Activated CD8-positive, alpha-beta T cell treated with anti-CD3 and anti-CD28 coated beads for 36 hours (primary cell): Measurements from ENCODE around the gene GIT1. TPM values are rescaled to one million over a fixed set of nuclear protein-coding genes. Genes with fewer than 3 reads are reported as not detected.
A peak's percentile ranks its signal among the peaks of the same experiment; 100 is the strongest.

Experiments used
- ATAC-seq: fragments of 200-7000 bp; cut with Tn5 transposase; one replicate; pipeline ENCODE4 v1.10.0; 2021; ENCODE audit warnings: mild to moderate bottlenecking, moderate library complexity
- CTCF ChIA-PET: fragments of 350-600 bp; sonication (Branson Sonifier 250); formaldehyde crosslinking; loops from one replicate; lab custom pipeline; 2021; ENCODE audit warnings: antibody characterized with exemption; lab: Charles Lee
- POLR2A ChIA-PET: fragments of 350-600 bp; sonication (Branson Sonifier 250); formaldehyde crosslinking; loops from one replicate; lab custom pipeline; 2021; ENCODE audit warnings: antibody characterized with exemption; lab: Charles Lee
- DNase-seq: peaks from one replicate; pipeline ENCODE4 v3.0.0-alpha.2; 2020
- H3K27ac Mint-ChIP-seq: one replicate; pipeline ENCODE4 v1.8.0; 2021; ENCODE audit warnings: mild to moderate bottlenecking, mixed read lengths
- H3K27me3 Mint-ChIP-seq: one replicate; pipeline ENCODE4 v1.8.0; 2021; ENCODE audit warnings: mixed read lengths
- H3K36me3 Mint-ChIP-seq: one replicate; pipeline ENCODE4 v1.8.0; 2021; ENCODE audit warnings: low read depth, mixed read lengths
- H3K4me1 Mint-ChIP-seq: one replicate; pipeline ENCODE4 v1.8.0; 2021; ENCODE audit warnings: low read depth, mixed read lengths
- H3K4me3 Mint-ChIP-seq: one replicate; pipeline ENCODE4 v1.8.0; 2021; ENCODE audit warnings: mild to moderate bottlenecking, moderate library complexity, mixed read lengths
- H3K9me3 Mint-ChIP-seq: one replicate; pipeline ENCODE4 v1.8.0; 2021; ENCODE audit warnings: mixed read lengths
- intact Hi-C: fragments of 100-400 bp; cut with micrococcal nuclease; formaldehyde crosslinking; loops from one replicate; pipeline ENCODE4 v1.10.0; 2022
- total RNA-seq, 2 experiments: library from RNA; stranded (reverse); gene quantifications; one replicate each; pipeline ENCODE4 v1.2.3, GENCODE V29; 2021
- TF ChIP-seq, protein P1 (sequence below): fragments of 200-600 bp; IDR thresholded peaks from one replicate; pipeline ENCODE4 v1.8.0; 2022; ENCODE audit warnings: antibody characterized with exemption, mild to moderate bottlenecking

Gene GIT1
- total RNA-seq, 2 experiments from 2014 or later, result 54.8 to 59.3 TPM

DNA sequence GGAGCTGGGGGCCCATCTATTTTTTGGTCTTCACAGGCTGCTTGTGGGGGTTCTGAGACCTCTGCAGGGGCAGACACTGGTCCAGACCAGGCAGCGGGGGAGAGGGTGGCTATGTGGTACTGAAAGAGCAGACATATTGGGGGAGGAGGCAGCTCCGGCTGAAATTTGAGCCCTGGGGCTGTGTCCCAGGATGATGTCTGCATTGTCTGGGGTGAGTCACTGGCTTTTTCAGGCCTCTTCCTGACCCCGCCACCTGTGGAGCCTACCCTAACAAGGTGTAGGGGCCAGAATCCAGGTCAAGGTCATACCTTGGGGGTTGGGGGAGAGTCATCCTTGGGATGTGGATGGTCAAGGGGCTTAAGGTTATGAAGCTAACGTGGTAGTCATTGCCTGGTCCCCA is 30.8 kb upstream of the GIT1 start:
- CTCF ChIA-PET, result interaction anchor here (0.9 to 8.5 kb wide), 7 partner anchors 19 to 311 kb away, joined by 3 to 172 read pairs (median 8); partner anchors contain the start of genes ABHD15, GIT1 and TP53I13
- Mint-ChIP-seq H3K9me3 (no peaks in the 10 kb centered on the region), H3K27ac (no peak overlapping the region), H3K36me3 (no peaks in the 10 kb centered on the region), H3K4me3 (no peak overlapping the region), H3K4me1 (peaks cover 50% of the 10 kb centered on the region), H3K27me3 (peaks cover 2% of the 10 kb centered on the region)
- DNase-seq, result no peak
- intact Hi-C loops, result no loop called here
- POLR2A ChIA-PET, result interaction anchor here (1.0 kb wide), 1 partner anchor 115 kb away, joined by 3 read pairs; no protein-coding TSS in a partner anchor
- TF ChIP-seq, protein P1, sequence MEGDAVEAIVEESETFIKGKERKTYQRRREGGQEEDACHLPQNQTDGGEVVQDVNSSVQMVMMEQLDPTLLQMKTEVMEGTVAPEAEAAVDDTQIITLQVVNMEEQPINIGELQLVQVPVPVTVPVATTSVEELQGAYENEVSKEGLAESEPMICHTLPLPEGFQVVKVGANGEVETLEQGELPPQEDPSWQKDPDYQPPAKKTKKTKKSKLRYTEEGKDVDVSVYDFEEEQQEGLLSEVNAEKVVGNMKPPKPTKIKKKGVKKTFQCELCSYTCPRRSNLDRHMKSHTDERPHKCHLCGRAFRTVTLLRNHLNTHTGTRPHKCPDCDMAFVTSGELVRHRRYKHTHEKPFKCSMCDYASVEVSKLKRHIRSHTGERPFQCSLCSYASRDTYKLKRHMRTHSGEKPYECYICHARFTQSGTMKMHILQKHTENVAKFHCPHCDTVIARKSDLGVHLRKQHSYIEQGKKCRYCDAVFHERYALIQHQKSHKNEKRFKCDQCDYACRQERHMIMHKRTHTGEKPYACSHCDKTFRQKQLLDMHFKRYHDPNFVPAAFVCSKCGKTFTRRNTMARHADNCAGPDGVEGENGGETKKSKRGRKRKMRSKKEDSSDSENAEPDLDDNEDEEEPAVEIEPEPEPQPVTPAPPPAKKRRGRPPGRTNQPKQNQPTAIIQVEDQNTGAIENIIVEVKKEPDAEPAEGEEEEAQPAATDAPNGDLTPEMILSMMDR, result no peak
- ATAC-seq, result no peak

DNA sequence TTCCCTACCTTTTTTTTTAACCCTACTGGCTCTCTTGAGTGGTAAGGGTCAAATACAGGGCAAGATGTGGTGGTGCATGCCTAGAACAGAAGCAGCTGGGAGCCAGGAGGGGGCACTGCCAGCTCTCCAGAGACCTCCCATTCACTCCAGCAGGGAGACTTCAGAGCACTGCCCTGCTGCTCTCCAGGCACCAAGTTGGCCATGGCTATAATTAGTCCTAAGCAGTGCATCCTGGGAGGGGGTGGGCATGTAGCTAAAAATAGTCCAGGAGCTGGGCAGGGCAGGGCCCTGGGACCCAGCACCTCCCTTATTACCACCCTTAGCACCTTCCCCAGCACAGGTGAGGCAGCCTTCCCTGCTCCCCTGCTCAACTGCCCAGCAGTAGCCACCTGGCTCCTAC is 29.8 kb upstream of the GIT1 start:
- no peaks in the 10 kb centered on the region for H3K36me3 Mint-ChIP-seq
- no peak for ATAC-seq
- ChIA-PET POLR2A (interaction anchor here (1.6 kb wide), 1 partner anchor 45 kb away, joined by 4 read pairs; no protein-coding TSS in a partner anchor), CTCF (interaction anchor here (1.5 to 8.5 kb wide), 7 partner anchors 19 to 312 kb away, joined by 4 to 172 read pairs (median 41); partner anchors contain the start of genes ABHD15, GIT1 and TP53I13)
- H3K27me3 Mint-ChIP-seq, result peaks cover 2% of the 10 kb centered on the region
- no peak overlapping the region for H3K27ac Mint-ChIP-seq
- DNase-seq, result peak; percentile 57
- peaks cover 51% of the 10 kb centered on the region for H3K4me1 Mint-ChIP-seq
- no peak overlapping the region for H3K4me3 Mint-ChIP-seq
- TF ChIP-seq, protein P1, result peak; percentile 39
- intact Hi-C loops, result loop anchor here (5.0 kb wide), 1 partner anchor 37 kb away; no protein-coding TSS in a partner anchor
- no peaks in the 10 kb centered on the region for H3K9me3 Mint-ChIP-seq

DNA sequence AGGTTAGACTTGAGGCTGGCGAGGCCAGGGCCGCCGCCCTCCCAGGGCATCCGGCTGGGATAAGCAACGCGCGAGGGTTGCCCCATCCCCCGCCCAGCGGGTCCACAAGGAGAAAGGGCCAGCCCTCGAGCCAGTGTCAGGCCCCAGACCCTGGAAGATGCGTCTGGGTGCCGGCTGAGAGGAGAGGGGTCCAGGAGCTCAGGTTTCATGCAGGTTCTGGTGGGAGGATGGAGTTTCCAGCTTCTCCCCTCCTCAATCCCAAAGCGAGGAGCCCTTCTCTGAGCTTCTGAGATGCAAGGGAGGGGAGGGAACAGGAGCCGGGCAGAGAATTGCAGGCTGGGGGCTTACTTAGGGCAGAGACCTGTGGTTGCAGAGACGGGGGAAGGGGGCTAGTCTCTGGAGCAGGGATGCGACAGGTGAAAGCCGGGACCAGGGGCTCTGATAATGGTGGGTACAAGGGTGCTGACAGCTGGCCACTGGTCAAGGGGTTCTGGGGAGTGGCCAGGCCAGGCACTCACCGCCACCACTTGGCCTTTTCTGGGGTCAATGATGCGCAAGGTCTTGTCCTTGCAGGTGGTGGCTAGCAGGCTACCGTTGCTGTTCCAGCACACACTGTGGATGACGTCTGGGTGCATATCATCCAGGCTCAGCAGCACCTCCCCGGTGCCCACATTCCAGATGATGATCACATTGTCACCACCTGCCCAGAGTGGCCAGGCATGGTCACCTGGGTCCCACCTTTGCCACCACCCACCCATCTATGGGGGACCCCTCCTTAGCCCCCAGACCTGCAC is 29.0 kb upstream of the GIT1 start:
- ChIA-PET CTCF (interaction anchor here (0.7 to 8.5 kb wide), 32 partner anchors 8 to 455 kb away, joined by 3 to 172 read pairs (median 6); partner anchors contain the start of genes ABHD15, ANKRD13B, GIT1 and SSH2), POLR2A (interaction anchor here (1.2 to 4.2 kb wide), 18 partner anchors 8 to 326 kb away, joined by 3 to 32 read pairs (median 6); partner anchors contain the start of genes ABHD15 and ANKRD13B)
- Mint-ChIP-seq H3K27ac (no peak overlapping the region), H3K27me3 (peaks cover 2% of the 10 kb centered on the region), H3K4me1 (peaks cover 47% of the 10 kb centered on the region), H3K36me3 (no peaks in the 10 kb centered on the region), H3K4me3 (peak overlapping the region; percentile 84), H3K9me3 (no peaks in the 10 kb centered on the region)
- intact Hi-C loops, result loop anchor here (5.0 kb wide), 1 partner anchor 36 kb away; no protein-coding TSS in a partner anchor
- no peak for DNase-seq
- ATAC-seq, result no peak
- TF ChIP-seq, protein P1, result no peak

DNA sequence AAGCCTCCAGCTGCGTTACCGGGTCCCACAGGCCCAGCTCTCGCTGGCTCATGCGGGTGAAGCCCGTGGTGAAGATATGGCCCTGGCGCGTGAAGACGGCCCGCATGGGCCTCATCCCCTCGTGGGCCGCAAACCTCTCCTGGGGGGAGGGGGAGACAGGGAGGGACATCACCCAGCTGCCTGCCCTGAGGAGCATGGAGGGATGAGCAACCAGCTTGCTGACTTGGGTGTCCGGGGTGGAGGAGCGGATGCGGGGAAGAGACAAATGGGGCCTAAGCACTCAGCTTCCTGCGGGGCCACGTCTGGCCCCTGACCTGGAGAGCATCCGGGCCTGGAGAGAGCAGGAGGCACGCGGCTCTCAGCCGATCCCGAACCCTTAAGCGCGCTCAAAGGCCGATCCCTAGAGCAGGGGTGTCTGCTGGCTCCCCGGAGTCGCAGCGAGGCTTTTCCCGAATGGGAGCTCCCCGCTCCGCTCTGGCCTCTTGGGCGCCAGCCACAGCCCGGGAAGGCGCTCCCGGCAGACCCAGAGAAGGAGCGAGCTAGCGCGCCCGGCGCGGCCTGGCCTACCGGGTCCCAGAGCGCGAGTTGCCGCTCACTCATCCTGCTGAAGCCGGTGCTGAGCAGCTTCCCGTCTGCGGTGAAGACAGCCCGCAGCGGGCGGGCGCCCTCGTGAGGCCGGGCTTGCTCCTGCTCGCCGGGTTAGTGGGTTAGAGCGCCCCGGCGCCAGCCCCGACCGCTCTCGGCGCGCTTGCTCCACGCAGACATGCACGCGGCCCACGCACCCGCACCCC is 28.2 kb upstream of the GIT1 start:
- ChIA-PET POLR2A (interaction anchor here (0.7 to 4.2 kb wide), 28 partner anchors 9 to 469 kb away, joined by 3 to 32 read pairs (median 5); partner anchors contain the start of genes ABHD15, ANKRD13B and TP53I13), CTCF (interaction anchor here (0.6 to 8.5 kb wide), 46 partner anchors 9 to 940 kb away, joined by 3 to 172 read pairs (median 5); partner anchors contain the start of genes ABHD15, ANKRD13B, GIT1 and SSH2)
- peaks cover 2% of the 10 kb centered on the region for H3K27me3 Mint-ChIP-seq
- peak; percentile 92 for DNase-seq
- no peaks in the 10 kb centered on the region for H3K9me3 Mint-ChIP-seq
- H3K27ac Mint-ChIP-seq, result peak overlapping the region; percentile 88
- TF ChIP-seq, protein P1, result peak; percentile 38
- ATAC-seq, result peak; percentile 34
- peaks cover 41% of the 10 kb centered on the region for H3K4me1 Mint-ChIP-seq
- peak overlapping the region; percentile 84 for H3K4me3 Mint-ChIP-seq
- intact Hi-C loops, result loop anchor here (5.0 kb wide), 1 partner anchor 35 kb away; no protein-coding TSS in a partner anchor
- H3K36me3 Mint-ChIP-seq, result no peaks in the 10 kb centered on the region
